Kidney (tissue), 14 donors: ENCODE measurements around the gene RBMS3. TPM values are rescaled to one million over a fixed set of nuclear protein-coding genes. Genes with fewer than 3 reads are reported as not detected.

ENCODE experiments used
- DNase-seq, 5 donors: peaks; one replicate each; pipeline ENCODE4 v3.0.0-alpha.2; 2013 to 2020
- FAIRE-seq: peaks from 2 replicates; lab custom pipeline; 2012; peaks lifted over from hg19 to GRCh38; lab: Jason Lieb, UNC
- H3K27ac ChIP-seq, 2 donors: one replicate each; pipeline ENCODE4 v1.7.0; 2013; ENCODE audit warnings: low read depth in 2 of 2, low read length in 2 of 2, inconsistent platforms in 1 of 2
- H3K27me3 ChIP-seq: one replicate; pipeline ENCODE4 v1.7.1; 2013; ENCODE audit warnings: low read length, inconsistent platforms; ENCODE audit not compliant: control insufficient read depth, insufficient read depth
- H3K36me3 ChIP-seq, 3 donors: one replicate each; pipeline versions ENCODE4 v1.7.0 to v1.7.1; 2013; ENCODE audit warnings: low read length in 3 of 3, control low read depth in 1 of 3, inconsistent platforms in 1 of 3; ENCODE audit not compliant: insufficient read depth in 3 of 3, control insufficient read depth in 2 of 3
- H3K4me1 ChIP-seq, 3 donors: one replicate each; pipeline versions ENCODE4 v1.7.0 to v1.7.1; 2013; ENCODE audit warnings: low read length in 3 of 3, inconsistent platforms in 1 of 3, low read depth in 1 of 3; ENCODE audit not compliant: control insufficient read depth in 2 of 3, insufficient read depth in 2 of 3
- H3K4me3 ChIP-seq, 3 donors: one replicate each; pipeline versions ENCODE4 v1.7.0 to v1.8.1; 2013; ENCODE audit warnings: low read length in 3 of 3, control low read depth in 1 of 3, inconsistent platforms in 1 of 3
- H3K9ac ChIP-seq, 3 donors: one replicate each; pipeline versions ENCODE4 v1.7.0 to v1.7.1; 2013; ENCODE audit warnings: low read length in 3 of 3, control low read depth in 1 of 3, inconsistent platforms in 1 of 3
- H3K9me3 ChIP-seq, 3 donors: one replicate each; pipeline versions ENCODE4 v1.7.0 to v1.7.1; 2013; ENCODE audit warnings: low read length in 3 of 3, control low read depth in 1 of 3, inconsistent platforms in 1 of 3; ENCODE audit not compliant: control insufficient read depth in 2 of 3, insufficient read depth in 1 of 3
- CTCF ChIP-seq: IDR thresholded peaks from 3 replicates; pipeline ENCODE4 v1.5.1; 2012; ENCODE audit warnings: mild to moderate bottlenecking, moderate library complexity, borderline replicate concordance; ENCODE audit not compliant: insufficient read depth; ENCODE audit errors: extremely low read depth
- intact Hi-C: fragments of 100-400 bp; cut with DNase I; formaldehyde crosslinking; loops from one replicate; pipeline ENCODE4 v1.11.1; 2022
- polyA plus RNA-seq: library from polyadenylated mRNA; stranded (reverse); fragments of 350-450 nt; fragmentation: Illumina TruSeq; extraction: RNeasy Lipid Tissue Mini Kit (QIAGEN cat#74804); gene quantifications from one replicate; pipeline ENCODE4 v1.2.3, GENCODE V29; 2014; ENCODE audit warnings: low read depth, low replicate concordance; ENCODE audit not compliant: insufficient read depth
- total RNA-seq: library from RNA; stranded (reverse); fragmentation: NEBNext Ultra II Directional; extraction: Animal tissue kit (Norgen Biotek cat#: 25700); gene quantifications from one replicate; pipeline ENCODE4 v1.2.1, GENCODE V29; 2021
- donor health status: control.
- donor health status: control.
- donor health status: control.
- donor health status: control.
- donor health status: control.
- donor health status: DM: yes; HTN: yes; CAD: no.
- donor health status: Normal renal cell carcinoma (clear cell type).

The RBMS3 gene
- total and polyA plus RNA-seq, 2 donors from 2014 or later: 3.2 to 48.8 TPM

- Histone ChIP-seq H3K9me3 (no peaks in the 10 kb centered on the region), H3K36me3 (no peaks in the 10 kb centered on the region), H3K4me3 (peak overlapping the region; percentile 31 to 64 (median 63)), H3K4me1 (no peaks in the 10 kb centered on the region), H3K27me3 (no peaks in the 10 kb centered on the region), H3K27ac (peak overlapping the region in 1 of 2 donors; percentile 13), H3K9ac (peak overlapping the region in 1 of 3 donors; percentile 39)
- DNase-seq: peak; percentile 35 to 79 (median 41)
- no peak for TF ChIP-seq CTCF
- intact Hi-C loops: no loop called here
- no peak for FAIRE-seq
Measured at GRCh38 chr3:29440413-29441305, 159.8 kb downstream of the RBMS3 start.

GRCh38 chr3:29441422-29441821, 160.6 kb downstream of the RBMS3 start:
- DNase-seq: no peak
- no peak for TF ChIP-seq CTCF
- Histone ChIP-seq H3K36me3 (no peaks in the 10 kb centered on the region), H3K27ac (no peak overlapping the region), H3K9ac (no peak overlapping the region), H3K4me1 (no peaks in the 10 kb centered on the region), H3K27me3 (no peaks in the 10 kb centered on the region), H3K4me3 (no peak overlapping the region), H3K9me3 (no peaks in the 10 kb centered on the region)
- intact Hi-C loops: no loop called here
- FAIRE-seq: no peak

GRCh38 chr3:29447946-29448627, 167.2 kb downstream of the RBMS3 start:
- no peaks in the 10 kb centered on the region for H3K4me1 ChIP-seq
- no peak overlapping the region for H3K4me3 ChIP-seq
- FAIRE-seq (no peak), DNase-seq (no peak)
- H3K27ac ChIP-seq: no peak overlapping the region
- no peaks in the 10 kb centered on the region for H3K9me3 ChIP-seq
- no peak for TF ChIP-seq CTCF
- no peaks in the 10 kb centered on the region for H3K36me3 ChIP-seq
- H3K9ac ChIP-seq: no peak overlapping the region
- intact Hi-C loops: no loop called here
- no peaks in the 10 kb centered on the region for H3K27me3 ChIP-seq
